Fibroblast of the conjunctiva (primary cell): ENCODE results near the gene CCDC174.

Experiments
- DNase-seq: peaks from one replicate; pipeline ENCODE4 v3.0.0-alpha.2; 2010; ENCODE audit warnings: low read depth

CCDC174 gene

DNA sequence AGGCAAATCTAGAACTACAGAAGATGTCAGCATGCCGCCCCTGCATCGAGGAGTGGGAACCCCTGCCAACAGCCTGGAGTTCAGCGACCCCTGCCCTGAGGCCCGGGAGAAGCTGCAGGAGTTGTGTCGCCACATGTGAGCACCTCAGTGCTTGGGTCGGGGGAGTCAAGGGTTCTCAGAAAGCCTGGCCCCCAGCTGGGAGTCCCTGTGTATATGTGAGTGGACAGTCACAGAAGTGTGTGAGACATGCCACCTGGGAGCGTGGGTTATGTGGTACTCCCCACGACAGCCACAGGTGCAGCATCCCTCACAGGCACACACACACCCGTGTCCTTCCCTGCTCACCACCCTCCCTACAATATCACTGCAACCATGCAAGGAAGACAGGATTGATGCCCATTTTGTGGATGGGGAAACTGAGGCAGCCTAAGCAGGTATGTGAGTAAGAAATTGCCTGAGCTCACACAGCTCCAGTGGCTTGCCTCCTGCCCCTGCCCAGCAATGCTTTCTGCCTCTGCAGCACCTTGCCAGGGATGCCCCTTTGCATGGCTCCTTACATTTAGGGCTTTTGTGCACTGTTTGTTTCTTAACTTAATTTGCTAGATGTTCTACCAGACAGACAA is 51.7 kb downstream of the CCDC174 start:
- no peak for DNase-seq

DNA sequence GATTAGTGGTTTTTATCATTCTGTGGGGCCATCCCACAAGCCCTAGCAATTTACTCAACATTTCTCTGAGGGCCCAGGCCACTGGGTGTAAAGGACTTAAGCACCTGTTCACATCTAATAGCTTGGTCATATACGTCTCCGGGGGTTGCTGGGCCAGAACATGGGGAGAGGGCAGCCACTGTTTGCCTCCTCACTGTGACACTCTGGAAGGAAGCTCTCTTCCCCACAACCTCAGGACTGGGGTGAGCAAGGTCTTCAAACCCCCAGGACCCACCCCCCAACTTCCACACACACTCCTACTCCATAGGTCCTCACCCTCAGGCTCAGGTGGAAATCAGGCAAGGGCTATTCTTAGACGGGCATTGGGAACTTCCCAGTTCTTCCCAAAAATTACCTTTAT is 52.2 kb downstream of the CCDC174 start:
- DNase-seq, result no peak

DNA sequence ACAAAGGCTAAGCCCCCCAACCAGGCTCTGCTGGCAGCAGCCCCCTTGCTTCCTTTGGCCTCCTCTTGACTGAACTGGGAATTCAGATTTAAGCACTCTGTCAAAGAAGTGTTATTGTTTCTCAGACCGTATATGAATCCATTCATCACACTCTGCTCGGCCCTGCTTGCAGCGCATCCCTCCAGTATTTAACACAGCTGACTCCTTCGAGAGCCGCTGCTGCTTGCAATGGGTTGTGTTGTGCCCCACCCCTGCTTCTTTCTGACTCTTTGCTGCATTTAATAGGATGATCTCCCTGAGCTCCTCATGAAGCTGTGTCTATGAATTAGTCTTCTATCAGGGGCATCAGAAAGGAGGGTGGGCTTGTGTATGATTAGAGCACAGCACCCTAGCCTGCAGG is 54.5 kb downstream of the CCDC174 start:
- DNase-seq, result no peak

DNA sequence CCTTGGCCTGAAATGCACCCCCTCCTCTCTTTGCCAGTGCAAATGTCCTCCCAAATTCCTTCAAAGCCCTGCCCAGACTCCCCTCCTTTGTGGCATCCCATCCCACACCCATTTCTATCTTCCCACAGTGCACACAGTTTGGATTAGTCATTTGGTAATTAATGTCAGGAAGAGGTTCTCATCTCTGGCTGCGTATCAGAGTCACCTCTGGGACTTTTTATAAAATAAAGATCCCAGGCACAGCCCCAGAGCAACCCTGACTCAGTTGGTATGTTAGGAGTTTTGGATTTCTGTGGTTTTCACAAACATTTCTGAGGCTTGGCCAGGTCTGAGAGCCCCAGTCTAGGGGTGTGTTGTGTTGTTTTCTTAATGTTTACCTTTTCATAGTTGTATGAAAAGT is 65.0 kb downstream of the CCDC174 start:
- DNase-seq, result no peak

DNA sequence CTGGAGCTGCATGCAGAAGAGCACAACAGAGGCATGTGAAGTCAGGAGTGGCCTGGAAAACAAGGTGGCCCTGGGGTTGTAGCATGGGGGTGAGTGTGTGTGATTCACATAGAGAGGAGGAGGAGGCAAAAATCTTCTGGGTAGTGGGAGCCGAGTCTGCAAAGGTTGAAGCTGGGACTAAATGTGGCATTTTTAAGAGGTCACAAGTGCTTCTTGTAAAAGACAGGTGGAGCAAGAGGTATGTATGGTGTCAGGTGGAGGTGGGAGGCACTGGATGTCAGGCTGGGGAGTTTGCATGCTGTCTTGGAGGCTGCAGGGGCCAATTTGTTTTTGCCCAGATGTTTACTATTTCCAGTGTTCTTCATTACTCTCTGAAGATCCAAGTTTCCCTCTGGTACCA is 65.7 kb downstream of the CCDC174 start:
- DNase-seq, result no peak

DNA sequence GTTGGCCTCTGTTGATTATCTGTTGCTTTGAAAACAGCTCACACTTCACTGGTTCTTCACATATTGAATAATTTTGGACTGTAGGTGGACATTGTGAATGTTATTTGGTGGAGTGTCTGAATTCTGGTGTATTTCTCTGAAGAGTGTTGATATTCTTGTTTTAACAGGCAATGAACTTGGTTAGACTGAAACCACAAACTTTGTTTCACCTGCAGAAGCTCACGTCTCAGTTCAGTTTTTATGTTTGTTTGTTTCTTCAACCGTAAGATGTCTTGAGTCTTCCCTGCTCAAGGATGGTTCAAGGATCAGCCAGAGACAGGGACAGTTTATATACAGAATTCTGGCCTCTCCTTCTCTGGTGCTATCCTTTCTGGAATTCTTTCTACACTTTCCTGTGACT is 67.0 kb downstream of the CCDC174 start:
- DNase-seq, result no peak

DNA sequence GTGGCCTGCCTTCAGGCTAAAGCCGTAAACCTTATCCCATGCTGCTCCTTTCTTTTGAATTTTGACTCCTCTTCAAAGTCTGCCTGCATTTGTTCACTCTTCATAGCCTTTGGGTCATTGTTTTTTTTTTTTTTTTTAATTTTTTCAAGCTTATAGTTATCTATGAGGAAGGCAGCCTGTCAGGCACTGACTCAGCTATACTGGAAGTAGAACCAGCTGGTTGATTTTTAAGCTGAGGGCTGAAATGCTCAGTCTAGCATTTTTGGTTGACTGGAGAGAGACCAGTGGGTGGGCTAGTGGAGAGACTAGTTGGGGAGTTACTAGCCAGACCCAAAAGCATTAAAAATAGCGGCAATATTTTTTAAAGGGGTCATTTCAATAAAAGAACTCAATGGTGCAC is 67.4 kb downstream of the CCDC174 start:
- no peak for DNase-seq

DNA sequence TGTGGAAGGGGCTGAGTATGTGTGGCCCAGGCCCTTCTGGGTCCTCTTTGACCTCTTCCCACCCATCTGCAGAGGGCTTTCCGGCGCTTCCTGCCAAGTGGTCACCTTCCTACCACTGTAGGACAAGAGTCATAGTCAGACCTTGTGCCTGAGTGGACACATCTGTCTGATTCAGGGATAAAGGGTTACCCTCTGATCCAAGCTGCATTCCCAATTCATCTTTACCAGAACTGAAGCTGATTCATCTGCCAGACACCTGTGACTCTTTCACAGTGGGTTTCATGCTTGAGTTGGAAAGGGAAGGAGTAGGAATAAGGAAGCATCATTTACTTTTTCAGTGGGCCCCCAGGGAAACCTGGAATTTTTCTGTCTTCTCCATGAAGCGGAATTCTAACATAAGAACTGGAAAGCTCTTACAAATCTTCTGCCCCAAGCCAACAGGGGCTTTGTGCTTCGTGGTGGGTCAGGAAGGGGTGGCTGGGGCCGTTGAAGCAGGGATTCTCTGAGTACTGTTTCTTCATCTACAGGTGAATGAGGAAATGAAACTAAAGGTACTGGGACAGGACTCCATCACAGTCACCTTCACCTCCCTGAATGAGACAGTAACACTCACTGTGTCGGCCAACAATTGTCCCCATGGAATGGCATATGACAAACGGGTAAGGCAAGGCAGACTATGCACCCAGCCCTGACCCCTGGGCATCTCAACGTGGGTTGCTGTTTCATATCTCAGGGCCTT is 69.7 kb downstream of the CCDC174 start:
- no peak for DNase-seq
